ENCODE results near the gene BBX. TPM values are rescaled to one million over a fixed set of nuclear protein-coding genes. Genes with fewer than 3 reads are reported as not detected.

Gene BBX
- total and polyA plus RNA-seq, 4 donors = 4.7 to 25.1 (median 20.5) TPM

- 91% methylated on average over 3 of the region's 3 CpGs for WGBS
- Histone ChIP-seq H3K27me3 (ENCODE audit: control insufficient read depth in 4 of 4, insufficient read depth in 4 of 4, low read length in 3 of 4) (no peaks in the 10 kb centered on the region), H3K9ac (ENCODE audit: low read depth in 1 of 2, low read length in 2 of 2) (no peak overlapping the region), H3K4me1 (ENCODE audit: control insufficient read depth in 4 of 4, insufficient read depth in 4 of 4, low read length in 3 of 4) (no peaks in the 10 kb centered on the region), H3K4me3 (ENCODE audit: low read depth in 1 of 3, low read length in 3 of 3) (no peak overlapping the region), H3K9me3 (ENCODE audit: control insufficient read depth in 4 of 4, low read length in 3 of 4) (no peaks in the 10 kb centered on the region), H3K27ac (ENCODE audit: low read depth in 1 of 2, low read length in 2 of 2) (no peak overlapping the region), H3K36me3 (ENCODE audit: control insufficient read depth in 4 of 4, insufficient read depth in 3 of 4, low read depth in 1 of 4, low read length in 3 of 4) (peaks cover 0 to 4% (median 0%) of the 10 kb centered on the region in 4 donors)
- no peak for DNase-seq (ENCODE audit: low spot score)
- no peak for TF ChIP-seq YY1 (IDR thresholded peaks at IDR 0.05)
- TF ChIP-seq FOXA2 (IDR thresholded peaks at IDR 0.05) = no peak
- TF ChIP-seq RAD21 (IDR thresholded peaks at IDR 0.05) = no peak
- no peak for TF ChIP-seq FOXA1 (IDR thresholded peaks at IDR 0.05)
- TF ChIP-seq GABPA (IDR thresholded peaks at IDR 0.05 in 1 of 2, conservative IDR thresholded peaks at IDR 0.05 in 1 of 2) = no peak
- no peak for TF ChIP-seq TAF1 (conservative IDR thresholded peaks at IDR 0.05)
- TF ChIP-seq ZBTB33 (IDR thresholded peaks at IDR 0.05) = no peak
- no peak for TF ChIP-seq JUND (IDR thresholded peaks at IDR 0.05)
- no peak for TF ChIP-seq SP1 (IDR thresholded peaks at IDR 0.05)
- TF ChIP-seq, protein P1, sequence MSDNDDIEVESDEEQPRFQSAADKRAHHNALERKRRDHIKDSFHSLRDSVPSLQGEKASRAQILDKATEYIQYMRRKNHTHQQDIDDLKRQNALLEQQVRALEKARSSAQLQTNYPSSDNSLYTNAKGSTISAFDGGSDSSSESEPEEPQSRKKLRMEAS (IDR thresholded peaks at IDR 0.05) = no peak
- TF ChIP-seq ATF3 (IDR thresholded peaks at IDR 0.05) = no peak
- TF ChIP-seq NR2F2 (IDR thresholded peaks at IDR 0.05) = no peak
- no peak for TF ChIP-seq EGR1 (IDR thresholded peaks at IDR 0.05; ENCODE audit: low read depth in 2 of 2)
- TF ChIP-seq, protein P2, sequence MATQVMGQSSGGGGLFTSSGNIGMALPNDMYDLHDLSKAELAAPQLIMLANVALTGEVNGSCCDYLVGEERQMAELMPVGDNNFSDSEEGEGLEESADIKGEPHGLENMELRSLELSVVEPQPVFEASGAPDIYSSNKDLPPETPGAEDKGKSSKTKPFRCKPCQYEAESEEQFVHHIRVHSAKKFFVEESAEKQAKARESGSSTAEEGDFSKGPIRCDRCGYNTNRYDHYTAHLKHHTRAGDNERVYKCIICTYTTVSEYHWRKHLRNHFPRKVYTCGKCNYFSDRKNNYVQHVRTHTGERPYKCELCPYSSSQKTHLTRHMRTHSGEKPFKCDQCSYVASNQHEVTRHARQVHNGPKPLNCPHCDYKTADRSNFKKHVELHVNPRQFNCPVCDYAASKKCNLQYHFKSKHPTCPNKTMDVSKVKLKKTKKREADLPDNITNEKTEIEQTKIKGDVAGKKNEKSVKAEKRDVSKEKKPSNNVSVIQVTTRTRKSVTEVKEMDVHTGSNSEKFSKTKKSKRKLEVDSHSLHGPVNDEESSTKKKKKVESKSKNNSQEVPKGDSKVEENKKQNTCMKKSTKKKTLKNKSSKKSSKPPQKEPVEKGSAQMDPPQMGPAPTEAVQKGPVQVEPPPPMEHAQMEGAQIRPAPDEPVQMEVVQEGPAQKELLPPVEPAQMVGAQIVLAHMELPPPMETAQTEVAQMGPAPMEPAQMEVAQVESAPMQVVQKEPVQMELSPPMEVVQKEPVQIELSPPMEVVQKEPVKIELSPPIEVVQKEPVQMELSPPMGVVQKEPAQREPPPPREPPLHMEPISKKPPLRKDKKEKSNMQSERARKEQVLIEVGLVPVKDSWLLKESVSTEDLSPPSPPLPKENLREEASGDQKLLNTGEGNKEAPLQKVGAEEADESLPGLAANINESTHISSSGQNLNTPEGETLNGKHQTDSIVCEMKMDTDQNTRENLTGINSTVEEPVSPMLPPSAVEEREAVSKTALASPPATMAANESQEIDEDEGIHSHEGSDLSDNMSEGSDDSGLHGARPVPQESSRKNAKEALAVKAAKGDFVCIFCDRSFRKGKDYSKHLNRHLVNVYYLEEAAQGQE (IDR thresholded peaks at IDR 0.05) = no peak
- no peak for TF ChIP-seq RXRA (IDR thresholded peaks at IDR 0.05)
- TF ChIP-seq, protein P3, sequence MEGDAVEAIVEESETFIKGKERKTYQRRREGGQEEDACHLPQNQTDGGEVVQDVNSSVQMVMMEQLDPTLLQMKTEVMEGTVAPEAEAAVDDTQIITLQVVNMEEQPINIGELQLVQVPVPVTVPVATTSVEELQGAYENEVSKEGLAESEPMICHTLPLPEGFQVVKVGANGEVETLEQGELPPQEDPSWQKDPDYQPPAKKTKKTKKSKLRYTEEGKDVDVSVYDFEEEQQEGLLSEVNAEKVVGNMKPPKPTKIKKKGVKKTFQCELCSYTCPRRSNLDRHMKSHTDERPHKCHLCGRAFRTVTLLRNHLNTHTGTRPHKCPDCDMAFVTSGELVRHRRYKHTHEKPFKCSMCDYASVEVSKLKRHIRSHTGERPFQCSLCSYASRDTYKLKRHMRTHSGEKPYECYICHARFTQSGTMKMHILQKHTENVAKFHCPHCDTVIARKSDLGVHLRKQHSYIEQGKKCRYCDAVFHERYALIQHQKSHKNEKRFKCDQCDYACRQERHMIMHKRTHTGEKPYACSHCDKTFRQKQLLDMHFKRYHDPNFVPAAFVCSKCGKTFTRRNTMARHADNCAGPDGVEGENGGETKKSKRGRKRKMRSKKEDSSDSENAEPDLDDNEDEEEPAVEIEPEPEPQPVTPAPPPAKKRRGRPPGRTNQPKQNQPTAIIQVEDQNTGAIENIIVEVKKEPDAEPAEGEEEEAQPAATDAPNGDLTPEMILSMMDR (IDR thresholded peaks at IDR 0.05; ENCODE audit: low read depth, low read length, missing input control) = no peak
- TF ChIP-seq HNF4G (IDR thresholded peaks at IDR 0.05) = no peak
- TF ChIP-seq HNF4A (conservative IDR thresholded peaks at IDR 0.05) = no peak
These were observed 121.9 kb downstream of the BBX start for GRCh38 chr3:107644631-107645030.
